Uterus (tissue), 4 donors: ENCODE data around the gene PHLDB3. TPM values are rescaled to one million over a fixed set of nuclear protein-coding genes. Genes with fewer than 3 reads are reported as not detected.

Source experiments
- DNase-seq, 2 donors: peaks; one replicate each; pipeline ENCODE4 v3.0.0-alpha.2; 2019 to 2020
- H3K27ac ChIP-seq, 2 donors: fragments of 200-600 bp; sonication (generic); 1 replicate in 1 of 2; 2 replicates in 1 of 2; pipeline ENCODE4 v1.5.1; 2016 to 2018
- H3K27me3 ChIP-seq, 2 donors: fragments of 200-600 bp; sonication (generic); one replicate each; pipeline ENCODE4 v1.5.1; 2018 to 2019; ENCODE audit warnings: control low read depth in 1 of 2
- H3K36me3 ChIP-seq, 2 donors: fragments of 200-600 bp; sonication (generic); one replicate each; pipeline ENCODE4 v1.5.1; 2019; ENCODE audit warnings: control low read depth in 1 of 2
- H3K4me1 ChIP-seq, 2 donors: fragments of 200-600 bp; sonication (generic); one replicate each; pipeline ENCODE4 v1.5.1; 2018 to 2019; ENCODE audit warnings: control low read depth in 1 of 2
- H3K4me3 ChIP-seq, 2 donors: fragments of 200-600 bp; sonication (generic); 1 replicate in 1 of 2; 2 replicates in 1 of 2; pipeline ENCODE4 v1.5.1; 2018 to 2019; ENCODE audit warnings: mild to moderate bottlenecking in 1 of 2
- H3K9me3 ChIP-seq, 2 donors: fragments of 200-600 bp; sonication (generic); one replicate each; pipeline ENCODE4 v1.5.1; 2019; ENCODE audit warnings: control low read depth in 1 of 2
- POLR2A ChIP-seq, 2 donors: fragments of 450-650 bp; IDR thresholded peaks; one replicate each; pipeline ENCODE4 v1.6.1; 2016; ENCODE audit warnings: antibody characterized with exemption in 2 of 2, mild to moderate bottlenecking in 1 of 2, moderate library complexity in 1 of 2
- intact Hi-C: fragments of 100-400 bp; cut with DNase I; formaldehyde crosslinking; loops from one replicate; pipeline ENCODE4 v1.15.1; 2023; ENCODE audit warnings: low total_unique reads
- total RNA-seq, 4 donors: library from RNA; depleted of rRNA in 3 of 4; stranded (reverse); fragments of >200 nt in 3 of 4; gene quantifications; one replicate each; pipeline versions ENCODE4 v1.1.0 to v1.2.4, GENCODE V29; 2014 to 2023
- TF ChIP-seq, protein P1 (sequence below), 4 experiments: fragments of 200-600 bp in 2 of 4; fragments of 450-650 bp in 2 of 4; sonication (generic) in 2 of 4; IDR thresholded peaks; one replicate each; pipeline ENCODE4 v1.5.1; 2016 to 2019; ENCODE audit warnings: antibody characterized with exemption in 4 of 4, mild to moderate bottlenecking in 2 of 4, moderate library complexity in 1 of 4
- donor health status: DM: yes; HTN: yes; CAD: no.

PHLDB3 gene
- total RNA-seq, 4 donors from 2014 or later = 0.51 to 27.1 (median 6.1) TPM

- H3K9me3 ChIP-seq = no peaks in the 10 kb centered on the region
- H3K4me3 ChIP-seq = no peak overlapping the region
- intact Hi-C loops = no loop called here
Measured at GRCh38 chr19:43470288-43470687, 34.3 kb downstream of the PHLDB3 start.

DNA sequence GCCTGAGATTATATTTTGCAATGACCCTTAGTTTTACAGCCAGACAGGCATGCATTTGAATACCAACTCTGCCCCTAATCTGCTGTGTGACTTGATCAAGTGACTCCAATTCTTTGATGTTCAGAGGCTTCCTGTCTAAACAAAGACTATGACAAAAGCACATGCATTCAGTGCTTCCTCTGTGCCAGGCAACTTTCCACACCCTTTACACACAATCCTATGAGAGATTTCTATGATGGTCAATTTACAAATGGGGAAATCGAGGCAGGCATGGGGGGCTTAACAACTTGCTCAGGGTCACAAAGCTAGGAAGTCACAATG is 35.4 kb downstream of the PHLDB3 start:
- intact Hi-C loops = no loop called here
- DNase-seq = no peak
- Histone ChIP-seq H3K27ac (no peak overlapping the region), H3K4me1 (peaks cover 0 to 6% of the 10 kb centered on the region in 2 donors), H3K9me3 (no peaks in the 10 kb centered on the region), H3K4me3 (no peak overlapping the region), H3K36me3 (no peaks in the 10 kb centered on the region), H3K27me3 (no peaks in the 10 kb centered on the region)
- TF ChIP-seq, protein P1, sequence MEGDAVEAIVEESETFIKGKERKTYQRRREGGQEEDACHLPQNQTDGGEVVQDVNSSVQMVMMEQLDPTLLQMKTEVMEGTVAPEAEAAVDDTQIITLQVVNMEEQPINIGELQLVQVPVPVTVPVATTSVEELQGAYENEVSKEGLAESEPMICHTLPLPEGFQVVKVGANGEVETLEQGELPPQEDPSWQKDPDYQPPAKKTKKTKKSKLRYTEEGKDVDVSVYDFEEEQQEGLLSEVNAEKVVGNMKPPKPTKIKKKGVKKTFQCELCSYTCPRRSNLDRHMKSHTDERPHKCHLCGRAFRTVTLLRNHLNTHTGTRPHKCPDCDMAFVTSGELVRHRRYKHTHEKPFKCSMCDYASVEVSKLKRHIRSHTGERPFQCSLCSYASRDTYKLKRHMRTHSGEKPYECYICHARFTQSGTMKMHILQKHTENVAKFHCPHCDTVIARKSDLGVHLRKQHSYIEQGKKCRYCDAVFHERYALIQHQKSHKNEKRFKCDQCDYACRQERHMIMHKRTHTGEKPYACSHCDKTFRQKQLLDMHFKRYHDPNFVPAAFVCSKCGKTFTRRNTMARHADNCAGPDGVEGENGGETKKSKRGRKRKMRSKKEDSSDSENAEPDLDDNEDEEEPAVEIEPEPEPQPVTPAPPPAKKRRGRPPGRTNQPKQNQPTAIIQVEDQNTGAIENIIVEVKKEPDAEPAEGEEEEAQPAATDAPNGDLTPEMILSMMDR (IDR thresholded peaks at IDR 0.05) = no peak
- no peak for TF ChIP-seq POLR2A (IDR thresholded peaks at IDR 0.05)

More at GRCh38 chr19:43470288-43470687, 34.3 kb downstream of the PHLDB3 start:
- no peak for DNase-seq
- Histone ChIP-seq H3K36me3 (no peaks in the 10 kb centered on the region), H3K27me3 (no peaks in the 10 kb centered on the region), H3K27ac (no peak overlapping the region), H3K4me1 (no peaks in the 10 kb centered on the region)
- no peak for TF ChIP-seq POLR2A (IDR thresholded peaks at IDR 0.05)
- TF ChIP-seq, protein P1 (IDR thresholded peaks at IDR 0.05) = no peak

GRCh38 chr19:43468354-43469159 is 36.0 kb downstream of the PHLDB3 start:
- intact Hi-C loops = no loop called here
- peaks cover 0 to 8% of the 10 kb centered on the region in 2 donors for H3K4me1 ChIP-seq
- TF ChIP-seq POLR2A (IDR thresholded peaks at IDR 0.05) = no peak
- TF ChIP-seq, protein P1 (IDR thresholded peaks at IDR 0.05) = no peak
- no peaks in the 10 kb centered on the region for H3K36me3 ChIP-seq
- H3K9me3 ChIP-seq = no peaks in the 10 kb centered on the region
- no peak overlapping the region for H3K27ac ChIP-seq
- no peaks in the 10 kb centered on the region for H3K27me3 ChIP-seq
- no peak for DNase-seq
- no peak overlapping the region for H3K4me3 ChIP-seq

DNA sequence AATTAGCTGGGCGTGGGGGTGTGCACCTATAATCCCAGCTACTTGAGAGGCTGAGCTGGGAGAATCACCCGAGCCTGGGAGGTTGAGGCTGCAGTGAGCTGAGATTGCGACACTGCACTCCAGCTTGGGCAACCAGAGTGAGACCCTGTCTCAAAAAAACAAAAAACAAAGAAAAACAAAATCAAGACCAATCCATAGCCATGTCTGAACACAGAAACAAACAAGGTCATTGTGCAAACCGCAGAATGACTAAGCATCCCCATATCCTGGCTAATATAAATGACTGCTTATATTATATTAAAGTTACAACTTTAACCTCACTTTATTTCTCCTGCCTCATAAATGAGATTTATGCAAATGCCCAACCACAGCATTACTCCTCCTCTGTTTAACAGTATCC is 36.8 kb downstream of the PHLDB3 start:
- no peak for TF ChIP-seq POLR2A (IDR thresholded peaks at IDR 0.05)
- TF ChIP-seq, protein P1 (IDR thresholded peaks at IDR 0.05) = no peak
- intact Hi-C loops = no loop called here

GRCh38 chr19:43467276-43467675 is 37.3 kb downstream of the PHLDB3 start:
- Histone ChIP-seq H3K4me1 (peaks cover 0 to 8% of the 10 kb centered on the region in 2 donors), H3K27ac (no peak overlapping the region), H3K4me3 (no peak overlapping the region), H3K36me3 (no peaks in the 10 kb centered on the region), H3K9me3 (no peaks in the 10 kb centered on the region), H3K27me3 (no peaks in the 10 kb centered on the region)
- TF ChIP-seq POLR2A (IDR thresholded peaks at IDR 0.05) = no peak
- TF ChIP-seq, protein P1 (IDR thresholded peaks at IDR 0.05) = no peak
- intact Hi-C loops = no loop called here
- DNase-seq = no peak

More for the DNA sequence above, 36.8 kb downstream of the PHLDB3 start:
- H3K27me3 ChIP-seq = no peaks in the 10 kb centered on the region
- no peak overlapping the region for H3K4me3 ChIP-seq
- DNase-seq = no peak
- no peaks in the 10 kb centered on the region for H3K9me3 ChIP-seq
- no peak overlapping the region for H3K27ac ChIP-seq
- peaks cover 0 to 8% of the 10 kb centered on the region in 2 donors for H3K4me1 ChIP-seq
- H3K36me3 ChIP-seq = no peaks in the 10 kb centered on the region
